RWPE2 (cell line): ENCODE results near the gene SERPINE3.

ENCODE experiments used
- ATAC-seq: fragments of 200-7000 bp; cut with Tn5 transposase; 3 replicates; pipeline ENCODE4 v1.9.1; 2021; ENCODE audit warnings: low read depth
- DNase-seq: peaks from one replicate; pipeline ENCODE4 v3.0.0-alpha.2; 2020; ENCODE audit warnings: low spot score
- H3K27ac ChIP-seq: fragments of 450-650 bp; 2 replicates; pipeline ENCODE4 v1.5.1; 2017; ENCODE audit warnings: mild to moderate bottlenecking; ENCODE audit not compliant: poor library complexity, severe bottlenecking
- H3K27me3 ChIP-seq: fragments of 250-450 bp; sonication (Bioruptor Pico); 2 replicates; pipeline ENCODE4 v1.5.1; 2021; ENCODE audit warnings: mild to moderate bottlenecking, moderate library complexity; ENCODE audit not compliant: insufficient read depth, poor library complexity, severe bottlenecking
- H3K36me3 ChIP-seq: fragments of 250-450 bp; sonication (Bioruptor Pico); 2 replicates; pipeline ENCODE4 v1.5.1; 2020; ENCODE audit warnings: low read depth, mild to moderate bottlenecking, moderate library complexity
- H3K4me1 ChIP-seq: fragments of 250-450 bp; sonication (Bioruptor Pico); 2 replicates; pipeline ENCODE4 v1.5.1; 2021; ENCODE audit warnings: mild to moderate bottlenecking, moderate library complexity; ENCODE audit not compliant: insufficient read depth, poor library complexity, severe bottlenecking
- H3K4me3 ChIP-seq: fragments of 250-450 bp; sonication (Bioruptor Pico); 2 replicates; pipeline ENCODE4 v1.5.1; 2021; ENCODE audit warnings: mild to moderate bottlenecking, moderate library complexity; ENCODE audit not compliant: severe bottlenecking
- H3K9me3 ChIP-seq: fragments of 250-450 bp; sonication (Bioruptor Pico); 2 replicates; pipeline ENCODE4 v1.5.1; 2021; ENCODE audit warnings: mild to moderate bottlenecking, moderate library complexity; ENCODE audit not compliant: severe bottlenecking
- TF ChIP-seq, protein P1 (sequence below): fragments of 450-650 bp; IDR thresholded peaks from one replicate; pipeline ENCODE4 v1.5.1; 2017; ENCODE audit warnings: mild to moderate bottlenecking, moderate library complexity; ENCODE audit not compliant: poor library complexity, severe bottlenecking

SERPINE3 gene

DNA sequence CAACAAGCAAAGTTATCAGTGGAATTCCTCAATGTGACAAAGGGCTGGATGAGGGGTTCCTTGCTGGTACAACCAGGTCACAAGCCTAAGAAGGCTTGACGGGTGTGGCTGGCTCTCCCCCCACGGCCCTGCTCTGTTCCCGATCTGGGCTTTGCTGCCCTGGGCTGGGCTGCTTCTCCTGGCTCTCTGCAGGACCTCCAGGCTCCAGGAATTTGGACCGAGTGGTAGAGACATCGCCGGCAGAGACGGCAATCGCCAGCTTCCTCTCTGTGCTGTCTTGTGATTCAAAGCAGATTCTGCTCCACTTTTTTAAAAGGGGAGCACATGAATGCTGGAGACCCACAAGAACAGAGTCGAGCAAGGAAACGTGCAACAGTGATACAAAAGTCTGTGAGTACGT lies at the start of gene SERPINE3:
TSS of gene SERPINE3 (plus strand) at position 338 of the 400 bp plus-strand sequence. CDS start 1,401 bp downstream, outside the sequence.
- ATAC-seq (no peak), DNase-seq (no peak)
- Histone ChIP-seq H3K27ac (no peak within 1 kb of the TSS), H3K4me1 (no peaks in the 10 kb centered on the region), H3K36me3 (no peaks in the 10 kb centered on the region), H3K4me3 (no peak within 1 kb of the TSS), H3K27me3 (no peaks in the 10 kb centered on the region), H3K9me3 (no peaks in the 10 kb centered on the region)
- TF ChIP-seq, protein P1, sequence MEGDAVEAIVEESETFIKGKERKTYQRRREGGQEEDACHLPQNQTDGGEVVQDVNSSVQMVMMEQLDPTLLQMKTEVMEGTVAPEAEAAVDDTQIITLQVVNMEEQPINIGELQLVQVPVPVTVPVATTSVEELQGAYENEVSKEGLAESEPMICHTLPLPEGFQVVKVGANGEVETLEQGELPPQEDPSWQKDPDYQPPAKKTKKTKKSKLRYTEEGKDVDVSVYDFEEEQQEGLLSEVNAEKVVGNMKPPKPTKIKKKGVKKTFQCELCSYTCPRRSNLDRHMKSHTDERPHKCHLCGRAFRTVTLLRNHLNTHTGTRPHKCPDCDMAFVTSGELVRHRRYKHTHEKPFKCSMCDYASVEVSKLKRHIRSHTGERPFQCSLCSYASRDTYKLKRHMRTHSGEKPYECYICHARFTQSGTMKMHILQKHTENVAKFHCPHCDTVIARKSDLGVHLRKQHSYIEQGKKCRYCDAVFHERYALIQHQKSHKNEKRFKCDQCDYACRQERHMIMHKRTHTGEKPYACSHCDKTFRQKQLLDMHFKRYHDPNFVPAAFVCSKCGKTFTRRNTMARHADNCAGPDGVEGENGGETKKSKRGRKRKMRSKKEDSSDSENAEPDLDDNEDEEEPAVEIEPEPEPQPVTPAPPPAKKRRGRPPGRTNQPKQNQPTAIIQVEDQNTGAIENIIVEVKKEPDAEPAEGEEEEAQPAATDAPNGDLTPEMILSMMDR, result no peak

DNA sequence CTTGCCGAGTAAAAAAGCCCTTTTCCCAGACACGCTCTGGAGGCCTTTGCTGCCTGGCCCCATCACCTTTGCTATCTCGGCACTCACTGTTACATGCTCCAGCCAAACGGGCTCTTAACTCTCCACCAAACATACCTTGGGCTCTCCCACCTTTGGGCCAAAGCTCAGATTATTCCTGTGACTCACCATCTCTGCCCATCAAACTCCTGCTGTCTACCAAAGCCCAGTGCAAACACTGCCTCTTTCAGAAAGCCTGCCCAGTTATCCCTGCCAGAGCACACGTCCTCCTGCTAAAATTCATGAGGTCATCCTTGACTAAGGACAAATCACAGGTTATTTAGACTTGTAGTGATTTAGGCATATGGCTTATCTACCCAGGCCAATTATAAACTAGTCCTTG lies 48.1 kb upstream of the SERPINE3 start:
- DNase-seq, result no peak
- TF ChIP-seq, protein P1, result no peak

DNA sequence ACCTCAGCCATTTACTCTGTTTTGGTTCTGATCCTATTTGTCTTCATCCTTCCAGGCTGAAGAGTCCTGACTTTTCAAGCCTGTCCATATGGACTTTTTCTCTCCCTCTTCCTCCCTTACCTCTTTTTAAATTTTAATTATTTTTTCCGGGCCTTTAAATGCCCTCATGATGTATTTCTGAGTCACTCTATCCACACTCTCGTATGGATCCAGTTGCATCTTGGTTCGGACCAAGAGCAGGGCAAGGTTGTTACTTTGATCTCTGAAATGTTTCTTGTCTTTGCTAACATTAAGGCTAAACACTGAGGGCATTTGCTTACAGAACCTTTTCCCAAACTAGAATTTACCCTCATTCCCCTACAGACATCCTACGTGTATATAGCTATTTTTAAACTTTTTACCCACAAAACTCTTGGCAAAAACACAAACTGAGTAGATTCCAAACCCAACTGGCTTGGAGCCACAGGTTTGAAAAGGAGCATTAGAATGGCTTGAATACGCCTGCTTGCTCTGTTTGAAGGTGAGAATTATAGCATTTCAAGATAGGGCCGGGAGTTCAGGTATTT lies 47.4 kb upstream of the SERPINE3 start:
- Histone ChIP-seq H3K4me1 (no peaks in the 10 kb centered on the region), H3K36me3 (no peaks in the 10 kb centered on the region), H3K9me3 (no peaks in the 10 kb centered on the region), H3K27ac (no peak overlapping the region), H3K27me3 (no peaks in the 10 kb centered on the region), H3K4me3 (no peak overlapping the region)
- TF ChIP-seq, protein P1, result no peak
- no peak for DNase-seq
- no peak for ATAC-seq

More for the DNA sequence above, 48.1 kb upstream of the SERPINE3 start:
- Histone ChIP-seq H3K27me3 (no peaks in the 10 kb centered on the region), H3K36me3 (no peaks in the 10 kb centered on the region), H3K27ac (no peak overlapping the region), H3K4me1 (no peaks in the 10 kb centered on the region), H3K4me3 (no peak overlapping the region), H3K9me3 (no peaks in the 10 kb centered on the region)
- peak; percentile 61; the same call in 2 of the 3 replicates for ATAC-seq

GRCh38 chr13:51297556-51297955 lies 41.9 kb upstream of the SERPINE3 start:
- H3K4me3 ChIP-seq, result no peak overlapping the region
- ATAC-seq (no peak), DNase-seq (no peak)
- H3K27me3 ChIP-seq, result no peaks in the 10 kb centered on the region
- no peaks in the 10 kb centered on the region for H3K36me3 ChIP-seq
- TF ChIP-seq, protein P1, result no peak
- no peaks in the 10 kb centered on the region for H3K4me1 ChIP-seq
- H3K9me3 ChIP-seq, result no peaks in the 10 kb centered on the region
- H3K27ac ChIP-seq, result no peak overlapping the region

- H3K36me3 ChIP-seq, result no peaks in the 10 kb centered on the region
These were observed 40.7 kb upstream of the SERPINE3 start for GRCh38 chr13:51298812-51299211.

More at GRCh38 chr13:51298812-51299211, 40.7 kb upstream of the SERPINE3 start:
- ATAC-seq (no peak), DNase-seq (no peak)
- no peaks in the 10 kb centered on the region for H3K27me3 ChIP-seq
- no peak overlapping the region for H3K27ac ChIP-seq
- H3K9me3 ChIP-seq, result no peaks in the 10 kb centered on the region
- no peaks in the 10 kb centered on the region for H3K4me1 ChIP-seq
- H3K4me3 ChIP-seq, result no peak overlapping the region
- TF ChIP-seq, protein P1, result no peak
